GM18868 (cell line): Measurements from ENCODE around the gene GTF2A1L.

Experiments
- ATAC-seq: cut with Tn5 transposase; IDR thresholded peaks from one replicate; pipeline ENCODE4 v1.9.1; 2021; ENCODE audit warnings: mild to moderate bottlenecking, moderate library complexity; ENCODE audit not compliant: unreplicated experiment

The GTF2A1L gene

DNA sequence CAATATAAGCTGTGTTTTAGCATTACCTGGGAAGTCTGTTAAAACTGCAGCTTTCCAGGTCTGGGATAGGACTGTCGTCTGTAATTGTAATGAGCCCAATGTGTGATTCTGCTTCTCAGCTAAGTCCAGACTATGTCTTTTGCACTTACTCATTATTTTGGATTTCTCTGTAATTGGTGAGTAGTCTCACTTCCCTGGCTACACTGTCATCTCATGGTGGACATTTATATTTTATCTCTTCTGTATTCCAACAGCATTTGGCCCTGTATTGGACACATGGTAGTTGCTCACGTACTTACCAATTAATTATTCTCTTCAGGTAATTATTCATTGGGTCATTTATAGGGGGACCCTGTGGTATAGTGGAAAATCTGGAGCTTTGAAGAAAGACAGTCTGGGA, 109.9 kb downstream of the GTF2A1L start:
- no peak for ATAC-seq

DNA sequence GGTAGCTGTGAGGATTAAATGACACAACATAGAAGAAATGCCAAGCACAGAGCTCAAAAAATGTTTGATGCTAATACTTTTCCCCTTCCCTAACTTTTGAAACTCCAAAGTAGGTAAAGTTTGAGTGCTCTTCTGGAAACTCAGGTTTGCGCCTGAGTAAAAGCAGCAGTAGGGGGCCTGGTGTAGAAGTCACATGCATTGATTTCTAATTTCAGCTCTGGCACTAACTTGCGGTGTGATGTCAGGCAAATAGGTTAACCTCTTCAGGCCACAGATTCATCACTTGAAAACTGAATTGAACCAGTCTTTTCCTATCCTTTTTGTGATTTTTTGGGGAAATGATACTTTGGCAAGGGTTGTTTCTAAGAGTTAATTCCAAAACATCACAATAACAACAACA, 110.6 kb downstream of the GTF2A1L start:
- ATAC-seq, result no peak

DNA sequence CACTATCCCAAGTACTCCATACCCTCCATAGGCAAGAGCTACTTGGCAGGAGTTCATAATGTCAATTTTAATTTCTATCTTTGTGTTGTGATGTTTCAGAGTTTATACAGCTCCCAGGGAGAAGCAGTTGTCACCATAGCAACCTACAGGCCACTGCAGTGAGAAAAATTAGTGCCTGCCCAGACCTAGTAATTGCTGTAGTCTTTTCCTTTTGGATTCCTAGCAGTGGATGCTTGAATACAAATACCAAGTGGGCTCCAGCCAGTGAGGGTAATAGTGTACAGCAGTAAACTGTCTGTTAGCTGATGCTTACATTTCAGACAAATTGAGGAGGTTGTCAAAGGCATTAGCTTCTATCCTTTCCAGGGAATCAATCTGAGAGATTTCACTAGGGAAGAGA, 111.2 kb downstream of the GTF2A1L start:
- no peak for ATAC-seq
